HG03060 (cell line): ENCODE measurements around the gene OR52B2.

Experiments used
- ATAC-seq: cut with Tn5 transposase; IDR thresholded peaks from one replicate; pipeline ENCODE4 v1.9.1; 2021; ENCODE audit warnings: low read depth, moderate number of reproducible peaks; ENCODE audit not compliant: unreplicated experiment

Gene OR52B2

DNA sequence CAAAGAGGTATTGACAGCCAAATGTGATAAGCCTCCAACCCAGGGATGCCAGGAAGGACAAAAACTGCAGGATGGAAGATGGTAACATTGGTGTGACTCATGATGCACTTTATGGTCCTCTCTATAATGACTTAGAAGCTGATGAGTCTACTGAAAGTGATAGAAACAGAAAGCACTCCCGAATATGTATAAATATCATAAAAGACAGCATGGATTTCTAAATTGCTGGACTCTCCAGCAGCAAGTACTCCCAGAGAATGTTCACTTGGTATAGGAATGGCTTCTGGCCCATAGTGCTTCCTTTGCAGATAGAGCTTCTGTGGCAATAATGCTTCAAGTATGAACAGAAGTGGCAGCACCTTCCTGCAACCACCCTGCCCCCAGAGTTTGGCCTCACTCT is at the start of gene OR52B2:
OR52B2 (minus strand) TSS at position 101 of the 400 bp plus-strand sequence; CDS start at position 101, 0 bp downstream.
- no peak for ATAC-seq

DNA sequence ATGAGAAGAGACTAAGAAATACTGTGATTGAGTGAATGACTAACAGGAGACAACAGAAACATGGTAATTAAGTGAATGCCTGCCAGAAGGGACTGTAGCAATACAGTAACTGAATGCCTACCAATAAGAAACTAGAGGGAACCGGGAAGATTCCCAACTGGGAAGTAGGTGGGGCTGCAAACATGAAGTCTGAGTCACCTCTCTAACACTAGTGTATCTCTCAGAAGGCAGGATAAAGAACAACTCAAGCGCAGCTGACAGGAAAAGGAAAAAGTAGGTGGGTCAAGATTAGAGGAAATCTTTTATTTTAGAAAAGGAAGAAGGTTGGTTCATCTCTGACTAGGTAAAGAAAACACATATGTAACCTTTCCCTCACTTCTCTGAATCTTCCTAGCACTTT is 49.2 kb upstream of the OR52B2 start:
- no peak for ATAC-seq

DNA sequence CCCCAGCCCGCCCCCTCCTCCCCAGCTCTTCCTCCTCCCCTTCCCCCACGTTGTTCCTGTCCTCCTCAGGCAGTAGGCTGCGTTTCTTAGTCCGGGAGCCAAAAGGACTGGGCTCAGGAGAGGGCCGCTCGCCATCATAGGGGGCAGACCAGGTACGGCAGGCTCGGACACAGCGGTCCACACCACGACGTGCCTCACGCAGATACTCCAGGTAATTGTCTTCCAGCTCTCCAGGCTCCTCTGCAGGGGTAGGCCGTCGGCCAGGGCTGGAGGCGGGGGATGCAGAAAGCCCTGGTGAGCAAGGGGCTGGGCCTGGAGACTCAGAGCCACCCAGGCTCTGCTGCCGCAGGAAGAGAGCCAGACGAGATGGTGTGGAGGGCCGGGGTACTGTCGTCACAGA is 47.6 kb upstream of the OR52B2 start:
- ATAC-seq: no peak

DNA sequence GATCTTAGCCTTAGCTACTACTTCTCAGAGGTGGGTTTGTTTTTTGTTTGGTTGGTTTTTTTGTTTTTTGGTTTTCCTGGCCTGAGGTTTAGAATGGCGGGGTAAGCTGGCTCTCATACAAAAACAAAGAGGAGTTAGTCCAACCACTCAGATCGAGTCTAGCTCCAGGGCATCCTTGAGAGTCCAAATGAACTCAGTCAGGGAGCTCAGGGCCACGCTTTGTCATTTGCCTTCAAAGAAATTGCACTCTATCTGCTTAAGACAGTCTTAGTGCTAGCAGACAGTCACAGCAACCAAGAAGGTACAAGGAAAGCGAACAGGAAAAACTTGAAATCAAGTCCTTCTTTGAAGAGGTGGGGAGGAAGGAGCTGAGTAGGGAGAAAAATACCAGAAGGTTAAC is 46.4 kb upstream of the OR52B2 start:
- ATAC-seq: no peak

DNA sequence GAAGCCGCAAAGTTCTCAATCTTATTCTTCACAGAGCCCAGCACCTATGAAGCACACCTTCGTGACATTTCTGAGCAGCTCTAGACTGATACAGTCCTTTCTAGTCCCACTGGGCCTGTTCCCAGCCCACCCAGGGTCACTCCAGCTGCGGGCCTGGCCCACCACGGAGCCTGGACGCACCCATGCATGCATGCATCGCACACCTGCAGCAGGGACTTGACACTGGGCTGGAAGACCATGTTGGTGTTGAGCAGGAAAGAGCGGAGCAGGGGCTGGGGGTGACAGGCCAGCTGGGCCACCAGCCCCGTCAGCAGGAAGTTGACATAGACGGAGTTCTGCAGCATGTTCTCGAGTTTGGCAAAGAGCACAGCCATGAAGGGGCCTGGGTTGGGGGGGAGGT is 44.4 kb upstream of the OR52B2 start:
- no peak for ATAC-seq

DNA sequence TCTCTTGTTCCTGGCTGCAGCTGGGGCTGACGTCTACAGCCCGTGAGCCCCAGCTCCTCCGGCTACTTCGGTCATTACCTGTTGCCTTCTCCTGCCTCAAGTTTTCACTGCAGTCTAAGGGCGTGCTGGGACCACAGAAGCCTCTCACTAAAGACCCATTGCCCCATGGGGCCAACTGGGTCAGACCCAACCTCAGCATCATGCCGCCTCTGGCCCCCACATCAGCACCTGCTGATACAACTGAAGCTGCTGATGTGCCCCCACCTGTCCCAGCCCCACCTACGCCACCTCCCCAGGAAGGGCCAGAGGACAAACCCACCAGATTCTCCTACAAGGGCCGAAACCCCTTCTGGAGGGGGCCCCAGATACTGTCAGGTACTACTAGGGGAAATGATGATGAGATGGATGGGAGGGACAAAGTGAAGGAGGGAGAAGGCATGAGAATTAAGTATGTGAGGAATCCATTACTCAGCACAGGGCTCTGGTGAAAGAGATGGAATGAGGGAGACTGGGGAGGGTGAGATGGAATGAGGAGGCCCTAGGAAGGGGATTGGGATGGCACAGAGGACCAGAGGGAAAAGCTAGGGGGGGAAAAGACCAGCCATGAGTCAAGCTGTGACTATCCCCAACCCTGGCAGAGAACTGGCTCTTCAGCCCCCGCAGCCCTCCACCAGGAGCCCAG is 40.3 kb upstream of the OR52B2 start:
- no peak for ATAC-seq

DNA sequence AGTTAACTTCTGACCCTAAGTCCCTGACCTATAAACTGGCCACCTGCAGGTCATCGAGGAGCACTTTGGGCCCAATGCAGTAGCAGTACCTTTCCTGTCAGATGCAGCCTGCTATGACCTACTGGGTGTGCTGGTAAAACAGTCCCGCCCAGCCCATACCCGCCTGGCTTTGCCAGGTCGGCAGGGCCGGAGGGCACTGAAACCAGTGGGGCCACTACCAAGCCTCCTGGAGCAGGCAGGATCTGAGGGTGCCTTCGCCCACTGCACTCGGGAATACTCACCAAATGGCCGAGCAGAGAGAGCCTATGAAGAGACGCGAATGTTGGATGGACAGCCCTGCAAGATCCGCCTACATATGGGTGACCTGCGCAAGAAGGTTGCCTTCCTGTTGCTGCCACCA is 39.7 kb upstream of the OR52B2 start:
- ATAC-seq: no peak

DNA sequence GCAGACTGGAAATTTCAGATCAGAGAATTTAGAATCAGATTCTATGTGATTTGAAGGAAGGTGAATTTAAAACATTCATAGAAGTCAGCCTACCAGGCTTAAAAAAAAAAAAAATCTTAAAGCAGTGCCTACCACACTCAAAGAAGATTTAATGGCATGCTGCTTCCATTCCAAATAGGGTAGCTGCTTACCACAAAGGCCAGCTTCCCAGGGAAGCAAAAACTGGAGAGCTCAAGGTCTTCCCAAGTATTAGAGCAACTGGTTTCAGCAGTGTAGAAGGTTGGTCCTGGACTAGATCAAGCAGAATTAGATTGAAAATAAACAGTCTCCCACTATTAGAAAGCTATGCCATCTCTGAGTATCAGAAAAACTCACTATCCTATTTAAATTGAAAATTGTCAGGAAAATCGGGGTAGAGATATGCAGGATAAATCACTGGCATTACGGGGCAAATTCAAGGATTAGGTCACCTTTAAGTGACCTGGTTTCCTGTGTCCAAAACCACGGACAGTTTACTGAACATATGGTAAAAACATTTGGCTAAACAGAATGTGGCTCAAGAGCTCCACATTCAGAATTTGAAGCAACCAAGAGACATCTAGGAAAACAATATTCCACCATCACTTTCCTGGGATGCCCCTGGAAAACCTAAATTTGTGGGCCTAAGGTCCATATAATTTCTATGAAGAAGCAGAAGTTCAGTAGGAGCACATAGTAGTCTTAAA is 36.5 kb upstream of the OR52B2 start:
- no peak for ATAC-seq

DNA sequence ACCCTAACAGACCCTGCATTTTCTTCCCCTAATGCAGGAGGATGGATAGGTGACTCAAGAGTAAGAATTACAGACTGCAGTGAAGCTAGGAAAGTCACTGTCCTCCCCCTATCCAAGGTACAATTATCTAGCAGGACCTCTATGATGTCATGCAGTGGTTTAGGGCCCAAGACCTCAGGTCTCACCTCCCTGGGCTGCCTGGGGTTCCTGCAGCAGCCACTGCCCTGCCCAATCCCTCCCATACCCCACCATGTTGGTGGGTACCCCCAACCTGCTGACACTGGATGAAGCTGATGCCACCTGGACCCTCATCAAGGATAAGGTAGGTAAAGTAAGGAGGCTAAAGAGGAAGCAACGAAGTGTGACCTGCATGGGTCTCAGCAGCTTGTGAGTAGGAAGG is 35.2 kb upstream of the OR52B2 start, which contains the start of gene C11orf42:
C11orf42 (plus strand) TSS at position 192 of the 400 bp plus-strand sequence; CDS start at position 251, 59 bp downstream.
- ATAC-seq: no peak

DNA sequence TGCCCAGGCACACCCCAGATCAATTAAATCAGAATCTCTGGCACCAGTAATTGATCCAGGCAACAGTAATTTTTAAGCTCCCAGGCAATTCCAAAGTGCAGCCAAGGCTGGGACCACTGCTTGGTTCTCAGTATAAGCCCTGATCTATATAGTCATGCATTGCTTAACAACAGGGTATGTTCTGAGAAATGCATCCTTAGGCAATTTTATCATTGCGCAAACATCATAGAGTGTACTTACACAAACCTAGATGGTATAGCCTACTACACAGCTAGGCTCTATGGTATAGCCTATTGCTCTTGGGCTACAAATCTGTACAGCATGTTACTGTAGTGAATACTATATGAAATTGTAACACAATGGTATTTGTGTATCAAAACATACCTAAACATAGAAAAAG is 34.6 kb upstream of the OR52B2 start:
- no peak for ATAC-seq

DNA sequence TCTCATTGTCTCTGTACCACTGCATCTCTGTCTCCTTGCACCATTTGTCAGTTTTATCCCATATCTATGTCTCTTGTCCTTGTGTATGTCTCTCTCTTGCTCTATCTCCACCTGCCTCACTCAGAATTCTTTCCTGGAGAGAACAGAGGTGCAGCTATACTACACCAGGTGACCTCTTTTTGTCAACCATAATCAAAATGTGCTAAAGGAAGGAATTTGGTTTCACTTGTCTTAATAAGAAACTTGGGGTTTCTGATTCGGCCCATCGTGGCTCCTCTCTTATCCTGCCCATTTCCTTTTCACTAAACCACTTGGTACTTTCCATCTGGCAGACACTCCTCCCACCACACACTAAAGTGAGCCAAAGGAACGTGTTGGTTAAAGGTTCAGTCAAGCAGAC is 33.2 kb upstream of the OR52B2 start:
- ATAC-seq: peak; percentile 74

DNA sequence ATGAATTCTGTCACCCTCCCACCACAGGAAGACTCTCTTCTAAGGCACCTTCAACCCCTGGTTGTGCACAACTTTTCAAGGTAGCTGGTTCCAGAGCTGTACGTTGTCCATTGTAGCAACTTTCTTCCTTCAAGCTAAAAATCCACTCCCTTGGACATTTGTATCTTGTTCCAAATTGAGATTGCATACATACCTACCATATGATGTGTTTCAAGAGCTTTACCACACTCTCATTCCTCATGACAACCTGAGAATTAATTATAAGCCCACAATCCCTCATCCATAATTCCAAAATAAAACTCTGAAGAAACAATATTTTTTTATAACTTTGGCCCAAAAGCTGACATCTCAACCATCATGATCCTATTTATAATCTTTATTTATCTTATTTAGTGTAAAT is 31.9 kb upstream of the OR52B2 start:
- no peak for ATAC-seq

DNA sequence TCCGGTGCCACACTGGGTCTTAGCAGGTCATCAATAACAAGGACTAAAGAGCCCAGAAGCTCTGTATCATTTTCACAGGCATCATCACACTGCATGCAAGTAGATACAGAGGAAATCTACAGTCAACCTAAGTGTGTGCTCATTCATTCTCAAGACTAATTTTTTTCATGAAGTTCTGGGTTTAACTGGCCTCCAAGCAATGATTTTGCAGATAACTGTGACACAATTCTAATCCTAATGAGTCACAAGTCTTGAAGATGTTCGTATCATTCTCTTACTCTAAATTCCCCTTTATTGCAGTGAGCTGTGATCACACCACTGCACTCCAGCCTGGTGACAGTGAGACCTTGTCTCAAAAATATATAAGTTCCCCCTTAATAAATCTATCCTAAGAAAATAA is 31.4 kb upstream of the OR52B2 start:
- ATAC-seq: no peak

DNA sequence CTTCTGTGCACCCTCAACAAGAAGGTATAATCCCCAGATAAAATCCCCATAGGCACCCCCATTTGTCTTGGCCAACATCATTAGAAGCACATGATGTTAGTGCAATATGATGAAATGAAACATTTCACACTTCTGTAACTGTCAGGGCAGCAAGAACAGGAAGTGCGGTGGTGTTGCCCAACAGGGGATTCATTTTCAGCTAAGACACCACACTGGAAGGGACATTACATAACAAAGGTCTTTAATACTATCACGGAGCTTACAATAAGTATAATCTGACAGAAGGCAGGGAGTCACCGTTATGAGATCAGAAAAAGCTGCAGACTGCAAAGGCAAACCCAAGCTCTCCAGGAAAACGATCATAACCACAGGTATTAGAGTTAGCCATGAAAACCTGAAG is 30.8 kb upstream of the OR52B2 start:
- ATAC-seq: no peak

DNA sequence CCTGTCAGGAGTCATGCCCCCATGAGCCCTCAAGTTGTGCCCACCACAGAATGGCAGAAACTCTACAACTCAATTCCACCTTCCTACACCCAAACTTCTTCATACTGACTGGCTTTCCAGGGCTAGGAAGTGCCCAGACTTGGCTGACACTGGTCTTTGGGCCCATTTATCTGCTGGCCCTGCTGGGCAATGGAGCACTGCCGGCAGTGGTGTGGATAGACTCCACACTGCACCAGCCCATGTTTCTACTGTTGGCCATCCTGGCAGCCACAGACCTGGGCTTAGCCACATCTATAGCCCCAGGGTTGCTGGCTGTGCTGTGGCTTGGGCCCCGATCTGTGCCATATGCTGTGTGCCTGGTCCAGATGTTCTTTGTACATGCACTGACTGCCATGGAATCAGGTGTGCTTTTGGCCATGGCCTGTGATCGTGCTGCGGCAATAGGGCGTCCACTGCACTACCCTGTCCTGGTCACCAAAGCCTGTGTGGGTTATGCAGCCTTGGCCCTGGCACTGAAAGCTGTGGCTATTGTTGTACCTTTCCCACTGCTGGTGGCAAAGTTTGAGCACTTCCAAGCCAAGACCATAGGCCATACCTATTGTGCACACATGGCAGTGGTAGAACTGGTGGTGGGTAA is 29.2 kb upstream of the OR52B2 start, which contains the start of gene OR52W1:
OR52W1 (plus strand) TSS at position 51 of the 637 bp plus-strand sequence; CDS start at position 51, 0 bp downstream.
- no peak for ATAC-seq

DNA sequence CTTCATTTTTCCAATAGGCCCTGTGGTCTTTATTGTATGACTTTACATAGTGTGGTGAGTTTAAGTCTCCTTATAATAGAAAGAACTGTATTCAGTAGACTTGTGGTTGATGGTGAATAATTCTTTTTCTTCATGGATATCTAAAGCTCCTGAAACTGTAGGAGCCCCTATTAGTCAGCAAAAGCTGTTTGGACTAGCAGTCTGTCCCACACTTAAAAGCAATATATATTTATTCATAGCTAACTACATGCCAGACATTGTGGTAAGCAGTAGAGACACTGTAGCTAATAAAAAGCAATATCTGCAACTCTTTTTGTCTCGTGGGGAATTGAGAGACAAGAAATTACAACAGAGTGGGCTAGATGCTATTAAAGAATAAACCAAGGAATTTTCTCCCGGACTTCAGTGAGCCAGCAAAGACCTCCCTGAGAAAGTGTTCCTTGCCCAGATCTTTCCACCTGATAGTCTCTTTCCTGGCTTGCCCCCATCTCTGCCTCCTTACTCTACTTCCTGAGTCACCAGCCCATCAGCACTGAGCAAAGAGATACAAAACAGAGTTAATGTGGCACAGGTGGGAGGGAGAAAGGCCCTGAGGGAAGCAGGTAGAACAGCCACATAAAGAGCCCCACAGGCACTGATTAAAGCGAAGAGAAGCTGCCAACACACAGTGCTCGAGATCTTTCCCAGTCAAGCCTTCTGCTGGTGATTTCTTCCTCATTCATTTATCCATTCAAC is 27.5 kb upstream of the OR52B2 start:
- ATAC-seq: no peak

DNA sequence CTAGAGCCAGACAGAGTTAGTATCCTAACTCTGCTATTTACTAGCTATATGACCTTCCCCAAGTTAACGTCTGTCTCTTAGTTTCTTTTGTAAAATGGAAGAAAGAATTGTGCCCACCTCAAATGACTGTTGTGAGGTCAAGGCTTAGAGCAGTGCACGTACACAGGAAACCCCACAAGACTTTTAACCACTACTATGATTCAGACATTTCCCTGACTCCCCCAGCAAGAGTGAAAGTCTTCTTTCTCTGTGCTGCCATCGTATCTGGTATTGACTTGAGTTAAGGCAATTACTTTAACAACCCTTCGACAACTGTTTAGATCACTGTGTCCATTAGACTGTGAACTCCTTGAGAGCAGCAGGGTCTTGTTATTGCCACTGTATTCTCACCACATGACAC is 26.3 kb upstream of the OR52B2 start:
- no peak for ATAC-seq

DNA sequence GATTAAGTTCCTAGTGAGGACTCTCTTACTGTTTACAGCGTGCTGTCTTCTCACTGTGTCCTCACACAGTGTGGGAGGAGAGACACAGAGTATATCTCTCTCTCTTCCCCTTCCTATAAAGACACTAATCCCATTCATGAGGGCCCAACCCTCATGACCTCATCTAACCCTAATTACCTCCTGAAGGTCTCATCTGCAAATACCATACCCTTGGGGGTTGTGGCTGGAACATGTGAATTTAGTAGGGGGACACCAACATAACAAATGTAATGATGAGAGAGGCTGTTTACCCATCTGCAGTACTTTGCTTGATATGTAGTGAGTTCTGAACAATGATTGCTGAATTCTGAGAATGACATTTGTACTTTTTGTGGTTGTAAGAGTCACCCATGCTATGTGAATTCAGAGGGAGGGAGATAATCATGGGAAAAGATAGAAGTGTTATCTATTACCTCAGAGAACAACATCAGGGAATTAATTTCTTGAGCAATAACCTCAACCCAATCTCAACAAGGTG is 24.0 kb upstream of the OR52B2 start:
- ATAC-seq: no peak

DNA sequence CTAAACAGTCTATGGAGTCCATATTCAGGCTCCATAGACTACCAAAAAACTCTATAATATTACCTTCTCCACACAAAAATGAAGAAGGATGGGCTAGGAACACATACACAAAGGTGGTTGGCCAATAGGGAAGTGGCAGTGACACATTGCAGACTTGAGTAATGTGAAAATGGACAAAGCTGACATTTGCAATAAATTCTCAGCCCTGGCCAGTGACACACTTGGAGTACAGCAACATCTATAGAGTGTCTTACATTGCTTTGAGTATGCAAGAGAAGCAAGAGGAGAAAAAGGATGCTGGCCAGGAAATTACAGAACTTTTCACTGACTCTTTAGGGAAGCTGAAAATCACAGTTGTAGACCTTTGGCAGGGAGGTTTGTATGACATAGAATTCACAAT is 21.6 kb upstream of the OR52B2 start:
- no peak for ATAC-seq

DNA sequence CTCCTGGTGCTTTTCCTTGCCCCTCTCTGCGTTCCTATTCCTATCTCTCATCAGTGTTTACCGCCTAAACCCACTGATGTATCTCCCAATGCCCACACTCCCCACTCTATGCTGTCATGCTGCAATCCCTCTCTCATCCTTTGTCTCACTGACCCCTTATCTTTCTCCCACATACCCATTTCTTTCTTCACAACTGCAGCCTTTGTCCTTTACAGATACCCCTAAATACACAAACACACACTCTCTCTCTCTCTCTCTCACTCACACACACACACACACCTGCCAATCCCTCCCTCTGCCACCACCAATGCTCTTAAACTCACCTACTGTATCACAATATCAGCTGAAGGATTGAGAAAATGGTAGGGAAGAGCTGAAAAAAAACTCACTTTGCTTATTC is 5.3 kb upstream of the OR52B2 start:
- no peak for ATAC-seq
